ENCODE data around the gene TRAPPC2B.
A peak's percentile ranks its signal among the peaks of the same experiment; 100 is the strongest.
"Not testable (repeated sequence)": the region's sequence is repeated elsewhere in the genome, so short reads cannot be mapped to it uniquely, and the experiment has no call there.

The TRAPPC2B gene

GRCh38 chr19:57362997-57363687 is at the start of gene TRAPPC2B, which contains the start of gene ZNF547:
TSS of gene TRAPPC2B (plus strand) at chr19:57363551. CDS start at chr19:57364834, 1,283 bp downstream.
TSS of gene ZNF547 (plus strand) at chr19:57363551. CDS start at chr19:57368556, 5,005 bp downstream.
- peak; percentile 85 for FAIRE-seq

DNA sequence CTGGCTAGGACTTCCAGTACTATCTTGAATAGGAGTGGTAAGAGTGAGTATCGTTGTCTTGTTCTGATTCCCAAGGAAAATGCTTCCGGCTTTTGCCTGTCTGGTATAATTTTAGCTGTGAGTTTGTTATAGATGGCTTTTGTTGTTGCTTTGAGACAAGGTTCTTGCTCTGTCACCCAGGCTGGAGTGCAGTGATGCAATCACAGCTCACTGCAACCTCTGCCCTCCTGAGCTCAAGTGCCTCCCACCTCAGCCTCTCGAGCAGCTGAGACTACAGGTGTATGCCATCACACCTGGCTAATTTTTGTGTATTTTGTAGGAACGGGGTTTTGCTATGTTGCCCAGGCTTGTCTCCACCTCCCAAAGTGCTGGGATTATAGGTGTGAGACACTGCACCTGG is 49.2 kb upstream of the TRAPPC2B start:
- FAIRE-seq, result no peak

DNA sequence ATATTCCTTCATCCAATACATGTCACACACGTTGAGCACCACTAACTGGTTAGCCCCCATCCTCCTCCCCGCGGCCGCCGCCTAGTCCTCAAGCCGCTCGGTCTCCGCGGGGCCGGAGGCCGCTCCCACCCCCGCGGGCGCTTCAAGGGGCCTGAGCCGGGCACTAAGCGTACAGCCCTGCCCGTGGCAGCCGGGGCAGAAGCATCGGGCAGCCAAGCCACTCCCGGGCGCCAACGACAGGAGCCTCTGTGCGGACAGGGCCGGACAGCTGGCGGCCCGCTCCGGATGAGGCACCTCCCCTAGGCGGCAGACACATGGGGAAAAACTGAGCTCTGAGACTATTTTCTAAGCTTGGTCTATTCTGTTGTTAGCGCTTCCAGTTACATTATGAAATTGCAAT is 45.8 kb upstream of the TRAPPC2B start:
- no peak for FAIRE-seq

DNA sequence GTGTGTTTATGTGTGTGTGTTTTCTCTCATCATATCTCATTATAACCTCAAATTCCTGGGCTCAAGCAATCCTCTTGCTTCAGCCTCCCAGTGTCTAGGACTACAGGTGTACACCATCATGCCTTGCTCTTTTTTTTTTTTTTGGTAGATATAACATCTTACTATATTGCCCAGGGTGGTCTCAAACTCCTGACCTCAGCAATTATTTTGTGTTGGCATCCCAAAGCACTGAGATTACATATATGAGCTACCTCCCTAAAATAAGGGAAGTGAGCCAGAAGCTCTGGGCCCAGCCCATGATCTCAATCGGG is 43.5 kb upstream of the TRAPPC2B start:
- FAIRE-seq, result no peak

DNA sequence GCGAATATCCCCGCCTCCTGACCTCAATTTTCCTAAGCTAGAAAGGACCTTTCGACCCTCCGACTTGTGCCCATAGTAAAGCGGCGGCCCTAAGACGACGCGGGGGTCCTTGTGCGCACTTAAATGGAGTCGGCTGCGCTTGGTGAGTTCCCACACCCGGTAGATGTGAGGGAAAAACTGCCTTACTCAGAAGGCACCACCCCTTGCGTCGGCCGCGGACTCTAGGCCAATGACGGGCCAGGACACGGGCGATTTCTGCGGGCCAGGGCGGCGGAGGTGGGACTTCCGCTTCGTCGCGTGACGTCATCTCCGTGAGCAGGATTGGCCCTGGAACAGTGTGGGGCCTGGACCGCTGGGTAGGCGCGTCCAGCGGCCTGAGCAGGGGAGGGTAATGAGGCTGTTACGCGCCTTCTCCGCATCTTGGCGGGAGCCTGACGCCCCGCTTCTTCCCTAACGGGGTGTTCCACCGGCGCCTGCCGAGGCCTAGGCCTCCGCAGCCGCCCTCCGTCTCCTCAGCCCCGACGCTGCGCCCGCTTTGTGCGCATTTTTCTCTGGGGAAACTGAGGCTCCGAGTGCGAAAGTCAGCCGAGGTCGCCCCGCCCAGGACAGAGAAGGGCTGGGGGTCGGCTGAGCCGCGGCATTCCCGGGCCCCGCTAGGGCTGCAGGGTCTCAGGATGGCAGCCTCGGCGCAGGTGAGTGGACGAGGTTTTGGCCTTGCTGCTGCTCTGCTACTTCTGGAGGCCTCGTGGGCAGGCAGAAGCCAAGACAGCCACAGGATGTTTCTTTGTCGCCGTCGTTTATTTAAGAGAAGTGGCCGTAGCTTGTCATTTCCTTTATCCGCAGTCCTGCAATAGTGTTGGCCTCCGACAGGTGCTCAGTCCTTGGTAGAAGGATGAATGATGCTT is 42.9 kb upstream of the TRAPPC2B start, which contains the start of gene ZNF543:
Gene ZNF543 (plus strand): TSS at position 293 of the 905 bp plus-strand sequence. CDS start 382 bp downstream, at position 675.
- FAIRE-seq, result no peak

DNA sequence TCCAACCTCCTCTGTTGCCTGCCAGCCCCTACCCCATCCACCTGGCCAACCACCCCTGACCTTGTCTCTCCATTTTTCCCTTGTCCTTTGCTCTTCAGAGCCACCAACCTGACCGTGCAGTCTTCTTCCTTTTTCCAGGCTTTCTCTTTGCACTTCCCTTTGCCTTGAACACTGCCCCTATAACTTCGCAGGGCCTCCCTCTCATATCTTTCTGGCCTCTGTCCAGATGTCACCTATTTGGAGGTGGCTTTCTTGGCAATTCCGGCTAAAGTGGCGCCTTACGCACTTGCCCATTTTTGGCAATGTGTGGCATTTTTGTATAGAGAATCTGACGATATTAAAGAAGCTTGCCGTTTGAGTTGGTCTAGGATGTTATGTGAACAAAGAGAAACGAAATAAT is 42.2 kb upstream of the TRAPPC2B start:
- no peak for FAIRE-seq

- FAIRE-seq, result no peak
These were observed 41.6 kb upstream of the TRAPPC2B start for GRCh38 chr19:57321751-57322150.

DNA sequence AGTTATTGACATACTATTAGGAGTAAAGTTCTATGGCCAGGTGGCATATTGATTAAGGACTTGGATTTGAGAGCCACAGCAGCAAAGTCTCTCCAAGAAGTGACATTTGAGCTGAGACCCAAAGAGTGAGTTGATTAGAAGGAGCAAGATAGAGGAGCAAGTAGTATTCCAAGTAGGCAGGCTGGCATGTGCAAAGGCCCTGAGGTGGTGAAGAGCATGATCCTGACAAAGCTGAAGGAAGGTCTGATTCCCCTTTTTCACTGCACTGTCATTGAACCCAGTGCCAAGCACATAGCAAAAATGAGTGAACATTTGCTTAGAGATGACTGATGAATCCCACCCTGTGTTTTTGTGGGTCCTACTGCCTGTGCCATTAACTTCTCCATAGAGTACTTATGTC is 38.4 kb upstream of the TRAPPC2B start:
- FAIRE-seq, result no peak

DNA sequence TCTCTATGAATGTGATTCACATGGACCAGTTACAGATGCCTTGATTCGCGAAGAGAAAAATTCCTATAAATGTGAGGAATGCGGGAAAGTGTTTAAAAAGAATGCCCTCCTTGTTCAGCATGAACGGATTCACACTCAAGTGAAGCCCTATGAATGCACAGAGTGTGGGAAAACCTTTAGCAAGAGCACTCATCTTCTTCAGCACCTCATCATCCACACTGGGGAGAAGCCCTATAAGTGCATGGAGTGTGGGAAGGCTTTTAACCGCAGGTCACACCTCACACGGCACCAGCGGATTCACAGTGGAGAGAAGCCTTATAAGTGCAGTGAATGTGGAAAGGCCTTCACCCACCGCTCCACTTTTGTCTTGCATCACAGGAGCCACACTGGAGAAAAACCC is 35.4 kb upstream of the TRAPPC2B start:
- FAIRE-seq, result no peak

GRCh38 chr19:57334191-57334590 is 29.2 kb upstream of the TRAPPC2B start:
- no peak for FAIRE-seq

- no peak for FAIRE-seq
These were observed 24.5 kb upstream of the TRAPPC2B start for GRCh38 chr19:57338877-57339276.

DNA sequence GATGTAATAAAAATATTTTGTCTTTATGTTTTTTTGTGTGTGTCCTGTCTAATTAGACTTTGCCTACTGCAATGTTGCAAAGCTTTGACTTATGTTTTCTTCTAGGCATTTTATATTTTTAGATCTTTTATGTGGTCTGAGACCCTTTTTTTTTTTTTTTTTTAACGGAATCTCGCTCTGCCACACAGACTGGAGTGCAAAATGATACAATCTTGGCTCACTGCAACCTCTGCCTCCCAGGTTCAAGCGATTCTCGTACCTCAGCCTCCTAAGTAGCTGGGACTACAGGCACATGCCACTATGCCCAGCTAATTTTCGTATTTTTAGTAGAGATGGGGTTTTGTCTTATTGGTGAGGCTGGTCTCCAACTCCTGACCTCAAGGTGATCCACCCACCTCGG is 20.8 kb upstream of the TRAPPC2B start:
- no peak for FAIRE-seq

- no peak for FAIRE-seq
These were observed 15.2 kb upstream of the TRAPPC2B start for GRCh38 chr19:57348136-57348535.

DNA sequence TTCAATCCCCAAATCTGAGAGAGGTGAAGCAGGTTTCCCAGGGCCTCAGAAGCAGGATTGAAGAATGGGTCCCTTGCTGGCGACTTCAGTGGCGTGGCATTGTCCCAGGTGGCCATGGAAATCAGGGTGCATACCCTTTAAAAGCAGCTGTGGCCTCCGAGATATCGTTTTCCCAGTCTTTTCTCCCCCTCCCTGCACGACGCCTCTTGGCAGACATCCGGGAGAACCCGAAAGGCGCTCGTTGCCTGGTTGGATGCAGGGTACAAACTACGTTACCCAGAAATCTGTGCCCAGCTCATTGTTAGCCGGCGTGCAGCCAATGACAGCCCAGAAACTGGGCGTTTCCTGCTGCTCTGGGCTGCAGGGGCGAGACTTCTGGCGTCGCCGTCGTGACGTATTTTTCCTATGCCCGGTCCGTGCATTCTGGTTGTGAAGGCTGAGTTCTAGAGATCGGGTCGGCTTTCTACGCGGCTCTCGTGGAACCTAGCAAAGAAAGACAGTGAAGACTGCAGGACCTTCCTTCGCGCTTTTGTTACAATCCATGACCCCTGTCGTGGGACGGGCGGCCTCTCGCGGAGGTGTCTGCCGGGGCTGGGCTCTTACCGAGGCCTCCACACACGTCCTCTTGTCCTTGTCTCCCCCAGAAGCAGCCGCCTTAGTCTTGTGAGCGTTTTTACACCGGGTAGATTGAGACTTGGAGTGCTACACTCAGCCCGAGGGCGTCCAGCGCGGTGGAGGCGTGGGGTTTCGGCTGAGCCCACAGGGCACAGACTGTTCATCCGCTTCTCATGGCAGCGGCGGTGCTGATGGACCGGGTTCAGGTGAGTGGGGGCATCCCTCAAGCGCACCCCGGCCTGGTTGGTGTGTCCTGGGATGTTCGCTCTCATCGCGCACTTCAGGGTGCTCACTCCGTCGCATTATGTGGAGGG is 12.2 kb upstream of the TRAPPC2B start, which contains the start of gene ZNF304:
Gene ZNF304 (plus strand): TSS at position 395 of the 929 bp plus-strand sequence. CDS start 394 bp downstream, at position 789.
- FAIRE-seq, result no peak

- FAIRE-seq, result no peak
These were observed 11.5 kb upstream of the TRAPPC2B start for GRCh38 chr19:57351867-57352266.

DNA sequence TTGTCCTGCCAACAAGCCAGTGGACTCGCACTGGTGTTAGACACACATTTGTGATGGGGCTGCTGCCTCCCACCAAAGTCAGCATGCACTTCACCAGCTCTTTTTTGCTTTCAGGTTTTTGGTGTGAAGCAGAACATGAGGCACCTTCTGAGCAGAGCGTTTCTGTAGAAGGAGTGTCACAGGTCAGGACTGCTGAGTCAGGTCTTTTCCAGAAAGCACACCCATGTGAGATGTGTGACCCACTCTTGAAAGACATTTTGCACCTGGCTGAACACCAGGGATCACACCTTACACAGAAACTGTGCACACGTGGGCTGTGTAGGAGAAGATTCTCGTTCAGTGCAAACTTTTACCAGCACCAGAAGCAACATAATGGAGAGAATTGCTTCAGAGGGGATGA is 7.4 kb upstream of the TRAPPC2B start:
- FAIRE-seq, result no peak

DNA sequence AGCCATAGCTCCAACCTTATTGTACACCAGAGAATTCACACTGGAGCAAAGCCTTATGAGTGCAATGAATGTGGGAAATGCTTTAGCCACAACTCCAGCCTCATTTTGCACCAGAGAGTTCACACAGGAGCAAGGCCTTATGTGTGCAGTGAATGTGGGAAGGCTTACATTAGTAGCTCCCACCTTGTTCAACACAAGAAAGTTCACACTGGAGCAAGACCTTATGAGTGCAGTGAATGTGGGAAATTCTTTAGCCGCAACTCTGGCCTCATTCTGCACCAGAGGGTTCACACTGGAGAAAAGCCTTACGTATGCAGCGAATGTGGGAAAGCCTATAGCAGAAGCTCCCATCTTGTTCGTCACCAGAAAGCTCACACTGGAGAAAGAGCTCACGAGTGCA is 5.9 kb upstream of the TRAPPC2B start:
- no peak for FAIRE-seq

DNA sequence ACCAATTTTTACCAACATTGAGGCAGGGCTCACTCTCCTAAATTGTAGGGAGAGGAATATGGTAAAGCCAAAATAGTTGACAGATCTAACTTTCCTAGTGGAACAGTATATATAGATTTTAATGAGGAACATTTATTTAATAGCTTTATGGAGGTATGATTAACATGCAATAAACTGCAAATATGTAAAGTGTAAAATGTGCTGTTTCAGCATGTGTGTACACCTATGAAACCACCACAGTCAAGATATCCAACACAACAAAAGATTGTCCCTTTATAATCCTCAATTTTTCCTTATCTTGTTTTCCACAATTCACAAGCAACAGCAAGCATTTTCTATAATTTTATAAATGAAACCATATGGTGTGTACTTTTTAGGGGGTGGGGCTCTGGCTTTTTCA is 4.1 kb upstream of the TRAPPC2B start:
- no peak for FAIRE-seq

DNA sequence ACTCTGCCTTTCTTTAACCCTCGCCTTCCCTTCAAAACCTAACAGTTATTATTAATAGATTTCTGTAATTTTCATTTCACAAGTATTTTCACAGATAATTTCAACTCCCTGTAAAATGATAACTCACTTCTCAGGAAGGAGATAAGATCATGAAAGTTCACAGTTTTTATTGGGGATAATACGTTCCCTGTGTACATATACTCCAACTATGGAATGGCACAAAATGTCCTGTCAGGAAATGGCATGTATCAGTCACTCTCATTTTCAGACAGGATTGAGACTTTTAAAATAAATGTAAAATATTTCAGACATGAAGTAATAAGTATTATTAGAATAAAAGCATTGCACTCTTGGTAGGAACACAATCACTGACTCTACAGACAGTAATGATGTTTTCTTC is 932 bp upstream of the TRAPPC2B start:
- no peak for FAIRE-seq

GRCh38 chr19:57363688-57364181 is 384 bp downstream of the TRAPPC2B start:
- FAIRE-seq, result no peak

DNA sequence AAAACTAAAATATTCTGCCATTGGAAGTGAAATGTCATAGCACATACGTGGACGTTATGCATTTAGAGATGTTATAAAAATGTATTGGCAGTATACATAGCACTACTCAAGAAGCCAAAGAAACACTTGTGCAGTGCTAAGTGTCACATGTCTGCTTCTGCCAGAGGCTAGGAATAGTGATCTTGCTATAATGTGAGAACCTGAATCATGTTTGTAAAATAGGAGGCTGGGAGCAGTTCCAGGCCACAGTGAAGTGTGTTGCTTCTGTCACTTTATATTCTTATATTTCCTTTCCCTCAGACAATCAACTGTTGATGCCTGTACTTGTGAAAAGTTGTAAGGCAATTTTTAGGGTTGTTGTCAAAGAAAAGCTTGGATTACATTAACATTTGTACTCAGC is 3.4 kb downstream of the TRAPPC2B start:
- no peak for FAIRE-seq

- FAIRE-seq, result no peak
These were observed 10.8 kb downstream of the TRAPPC2B start for GRCh38 chr19:57374179-57374578.

DNA sequence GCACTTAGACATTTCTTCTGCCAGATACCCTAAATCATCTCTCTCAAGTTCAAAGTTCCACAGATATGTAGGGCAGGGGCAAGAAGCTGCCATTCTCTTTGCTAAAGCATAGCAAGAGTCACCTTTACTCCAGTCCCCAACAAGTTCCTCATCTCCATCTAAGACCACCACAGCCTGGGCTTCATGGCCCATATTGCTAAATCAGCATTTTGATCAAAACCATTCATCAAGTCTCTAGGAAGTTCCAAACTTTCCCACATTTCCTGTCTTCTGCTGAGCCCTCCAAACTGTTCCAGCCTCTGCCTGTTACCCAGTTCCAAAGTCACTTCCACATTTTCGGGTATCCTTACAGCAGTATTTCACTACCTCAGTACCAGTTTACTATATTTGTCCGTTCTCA is 11.3 kb downstream of the TRAPPC2B start:
- FAIRE-seq, result not testable (repeated sequence)
